Left renal pelvis (tissue), 4 donors: ENCODE results near the gene RAVER1. TPM values are rescaled to one million over a fixed set of nuclear protein-coding genes. Genes with fewer than 3 reads are reported as not detected.
A peak's percentile ranks its signal among the peaks of the same experiment; 100 is the strongest.
"Not testable (repeated sequence)": the region's sequence is repeated elsewhere in the genome, so short reads cannot be mapped to it uniquely, and the experiment has no call there.

ENCODE experiments used
- DNase-seq, 4 donors: peaks; one replicate each; pipeline ENCODE4 v3.0.0-alpha.2; 2013; ENCODE audit warnings: low read depth in 4 of 4, low spot score in 3 of 4
- polyA plus RNA-seq, 4 donors: library from polyadenylated mRNA; unstranded; fragments of 120-200 nt; gene quantifications; one replicate each; pipeline ENCODE4 v1.2.1, GENCODE V29; 2013; ENCODE audit not compliant: insufficient read length in 4 of 4

The RAVER1 gene
- polyA plus RNA-seq, 4 donors = 24.0 to 40.5 (median 26.5) TPM

- DNase-seq = no peak
These were observed 11.5 kb upstream of the RAVER1 start for GRCh38 chr19:10344780-10345179.

- no peak for DNase-seq
These were observed 10.2 kb upstream of the RAVER1 start for GRCh38 chr19:10343495-10343894.

GRCh38 chr19:10339977-10340376 is 6.6 kb upstream of the RAVER1 start:
- no peak for DNase-seq

GRCh38 chr19:10339380-10339960 is 6.1 kb upstream of the RAVER1 start, which contains the start of gene ICAM3:
Gene ICAM3, minus strand, starts transcription at chr19:10339624. Its CDS starts 10 bp downstream, at chr19:10339614.
- no peak for DNase-seq

GRCh38 chr19:10338940-10339339 is 5.6 kb upstream of the RAVER1 start:
- no peak for DNase-seq

GRCh38 chr19:10336725-10337124 is 3.4 kb upstream of the RAVER1 start:
- DNase-seq = not testable (repeated sequence)

GRCh38 chr19:10335352-10335985 is 2.1 kb upstream of the RAVER1 start:
- no peak for DNase-seq

GRCh38 chr19:10334588-10335351 is 1.4 kb upstream of the RAVER1 start:
- DNase-seq = peak in 3 of 4 donors; percentile 70 to 82 (median 77)

GRCh38 chr19:10333758-10334587 is 644 bp upstream of the RAVER1 start:
- no peak for DNase-seq

GRCh38 chr19:10332158-10332964 is 968 bp downstream of the RAVER1 start:
- DNase-seq = no peak

- DNase-seq = no peak
These were observed 3.8 kb downstream of the RAVER1 start for GRCh38 chr19:10329555-10329954.

GRCh38 chr19:10328558-10329429 is 4.5 kb downstream of the RAVER1 start:
- DNase-seq = no peak

GRCh38 chr19:10327793-10328192 is 5.5 kb downstream of the RAVER1 start:
- no peak for DNase-seq

GRCh38 chr19:10325732-10326131 is 7.6 kb downstream of the RAVER1 start:
- no peak for DNase-seq

- DNase-seq = no peak
These were observed 11.2 kb downstream of the RAVER1 start for GRCh38 chr19:10321874-10322835.

- DNase-seq = no peak
These were observed 11.9 kb downstream of the RAVER1 start for GRCh38 chr19:10321417-10321797.

GRCh38 chr19:10320602-10321416 is 12.5 kb downstream of the RAVER1 start:
- DNase-seq = no peak
